Nephron progenitor cell (in vitro differentiated cells): Measurements from ENCODE around the gene NT5C1A.

Source experiments
- DNase-seq: peaks from one replicate; pipeline ENCODE4 v3.0.0; 2021
- H3K27ac Mint-ChIP-seq: 2 replicates; pipeline ENCODE4 v1.8.0; 2021; ENCODE audit warnings: mild to moderate bottlenecking, moderate library complexity, mixed read lengths
- H3K27me3 Mint-ChIP-seq: 2 replicates; pipeline ENCODE4 v1.8.0; 2021; ENCODE audit warnings: mild to moderate bottlenecking, low read depth, mixed read lengths; ENCODE audit not compliant: poor library complexity
- H3K36me3 Mint-ChIP-seq: 2 replicates; pipeline ENCODE4 v1.8.0; 2021; ENCODE audit warnings: low read depth, mixed read lengths
- H3K4me1 Mint-ChIP-seq: 2 replicates; pipeline ENCODE4 v1.8.0; 2021; ENCODE audit warnings: mixed read lengths
- H3K4me3 Mint-ChIP-seq: 2 replicates; pipeline ENCODE4 v1.8.0; 2021; ENCODE audit warnings: mild to moderate bottlenecking, moderate library complexity, mixed read lengths
- H3K9me3 Mint-ChIP-seq: 2 replicates; pipeline ENCODE4 v1.8.0; 2021; ENCODE audit warnings: mild to moderate bottlenecking, moderate library complexity, mixed read lengths
- CTCF ChIP-seq: fragments of 200-600 bp; sonication (generic); IDR thresholded peaks from 2 replicates; pipeline ENCODE4 v1.5.0; 2021; ENCODE audit warnings: antibody characterized with exemption

Gene NT5C1A

GRCh38 chr1:39689214-39689613 is 17.3 kb upstream of the NT5C1A start:
- Mint-ChIP-seq H3K4me1 (peaks cover 5% of the 10 kb centered on the region), H3K27me3 (peaks cover 100% of the 10 kb centered on the region), H3K27ac (no peak overlapping the region), H3K9me3 (peaks cover 7% of the 10 kb centered on the region), H3K4me3 (no peak overlapping the region), H3K36me3 (no peaks in the 10 kb centered on the region)
- no peak for TF ChIP-seq CTCF
- no peak for DNase-seq

GRCh38 chr1:39688706-39689105 is 16.8 kb upstream of the NT5C1A start:
- H3K27me3 Mint-ChIP-seq, result peaks cover 100% of the 10 kb centered on the region
- no peak overlapping the region for H3K27ac Mint-ChIP-seq
- H3K4me1 Mint-ChIP-seq, result peaks cover 5% of the 10 kb centered on the region
- no peak for TF ChIP-seq CTCF
- peaks cover 7% of the 10 kb centered on the region for H3K9me3 Mint-ChIP-seq
- H3K36me3 Mint-ChIP-seq, result no peaks in the 10 kb centered on the region
- no peak overlapping the region for H3K4me3 Mint-ChIP-seq
- DNase-seq, result no peak

- no peak for TF ChIP-seq CTCF
- Mint-ChIP-seq H3K4me3 (no peak overlapping the region), H3K27ac (no peak overlapping the region), H3K9me3 (peaks cover 12% of the 10 kb centered on the region), H3K27me3 (peaks cover 100% of the 10 kb centered on the region), H3K4me1 (peaks cover 5% of the 10 kb centered on the region), H3K36me3 (no peaks in the 10 kb centered on the region)
- no peak for DNase-seq
Measured at GRCh38 chr1:39687243-39687642, 15.3 kb upstream of the NT5C1A start.

- Mint-ChIP-seq H3K27ac (no peak overlapping the region), H3K27me3 (peaks cover 100% of the 10 kb centered on the region), H3K4me1 (peaks cover under 1% of the 10 kb centered on the region), H3K9me3 (peaks cover 12% of the 10 kb centered on the region), H3K4me3 (no peak overlapping the region), H3K36me3 (no peaks in the 10 kb centered on the region)
- no peak for TF ChIP-seq CTCF
- DNase-seq, result no peak
Measured at GRCh38 chr1:39685071-39685470, 13.2 kb upstream of the NT5C1A start.

- no peak overlapping the region for H3K27ac Mint-ChIP-seq
Measured at GRCh38 chr1:39684313-39684664, 12.4 kb upstream of the NT5C1A start.

More at GRCh38 chr1:39684313-39684664, 12.4 kb upstream of the NT5C1A start:
- TF ChIP-seq CTCF, result no peak
- Mint-ChIP-seq H3K4me1 (no peaks in the 10 kb centered on the region), H3K27me3 (peaks cover 100% of the 10 kb centered on the region), H3K36me3 (no peaks in the 10 kb centered on the region), H3K4me3 (no peak overlapping the region), H3K9me3 (peaks cover 12% of the 10 kb centered on the region)
- DNase-seq, result no peak
